Thymus (tissue), 11 donors: Measurements from ENCODE around the gene GBGT1. TPM values are rescaled to one million over a fixed set of nuclear protein-coding genes. Genes with fewer than 3 reads are reported as not detected.

Experiments
- DNase-seq, 9 donors: peaks; one replicate each; pipeline ENCODE4 v3.0.0-alpha.2; 2013; ENCODE audit warnings: low spot score in 9 of 9, low read depth in 6 of 9, missing footprints in 1 of 9
- H3K27ac ChIP-seq, 2 donors: one replicate each; pipeline ENCODE4 v1.5.1; 2013; ENCODE audit warnings: control low read depth in 1 of 2, low read depth in 1 of 2, low read length in 1 of 2, mild to moderate bottlenecking in 1 of 2, moderate library complexity in 1 of 2
- H3K27me3 ChIP-seq, 2 donors: one replicate each; pipeline ENCODE4 v1.5.1; 2013; ENCODE audit warnings: low read length in 1 of 2; ENCODE audit not compliant: control insufficient read depth in 2 of 2, insufficient read depth in 1 of 2
- H3K36me3 ChIP-seq, 2 donors: one replicate each; pipeline ENCODE4 v1.5.1; 2013; ENCODE audit warnings: low read length in 1 of 2, mild to moderate bottlenecking in 1 of 2, moderate library complexity in 1 of 2; ENCODE audit not compliant: control insufficient read depth in 2 of 2, insufficient read depth in 2 of 2
- H3K4me1 ChIP-seq, 2 donors: one replicate each; pipeline ENCODE4 v1.5.1; 2013; ENCODE audit warnings: low read length in 2 of 2; ENCODE audit not compliant: control insufficient read depth in 2 of 2, insufficient read depth in 2 of 2
- H3K4me3 ChIP-seq, 2 donors: one replicate each; pipeline ENCODE4 v1.5.1; 2013; ENCODE audit warnings: low read length in 2 of 2, control low read depth in 1 of 2, mild to moderate bottlenecking in 1 of 2
- H3K9me3 ChIP-seq, 2 donors: one replicate each; pipeline ENCODE4 v1.5.1; 2013; ENCODE audit warnings: low read length in 1 of 2, mild to moderate bottlenecking in 1 of 2; ENCODE audit not compliant: control insufficient read depth in 2 of 2, insufficient read depth in 1 of 2
- WGBS: extraction: QIAGEN DNeasy Blood & Tissue Kit; methylation state at CpG from one replicate; pipeline ENCODE4 v1.1.7; 2013; 5-methylcytosine and 5-hydroxymethylcytosine counted together
- polyA plus RNA-seq: library from polyadenylated mRNA; stranded (reverse); fragments of 200-250 nt; gene quantifications from one replicate; pipeline ENCODE4 v1.2.3, GENCODE V29; 2013
- total RNA-seq: library from RNA; stranded (reverse); fragments of 120-200 nt; gene quantifications from one replicate; pipeline ENCODE4 v1.2.4, GENCODE V29; 2013
- donor health status: healthy.

The GBGT1 gene
- total and polyA plus RNA-seq, 2 donors, result 3.0 to 5.3 TPM

GRCh38 chr9:133108794-133109641 lies 54.7 kb downstream of the GBGT1 start:
- H3K4me3 ChIP-seq, result no peak overlapping the region
- DNase-seq, result no peak
- peaks cover 12 to 22% of the 10 kb centered on the region in 2 donors for H3K4me1 ChIP-seq
- H3K27ac ChIP-seq, result no peak overlapping the region
- peaks cover 51 to 54% of the 10 kb centered on the region in 2 donors for H3K36me3 ChIP-seq
- no peaks in the 10 kb centered on the region for H3K27me3 ChIP-seq
- no peaks in the 10 kb centered on the region for H3K9me3 ChIP-seq
- 98% methylated on average over 19 of the region's 19 CpGs for WGBS

- Histone ChIP-seq H3K9me3 (no peaks in the 10 kb centered on the region), H3K27ac (no peak overlapping the region), H3K36me3 (peaks cover 58 to 60% of the 10 kb centered on the region in 2 donors), H3K4me3 (no peak overlapping the region), H3K27me3 (no peaks in the 10 kb centered on the region), H3K4me1 (peaks cover 6 to 14% of the 10 kb centered on the region in 2 donors)
- 97% methylated on average over 18 of the region's 18 CpGs for WGBS
- DNase-seq, result no peak
These were observed 55.5 kb downstream of the GBGT1 start for GRCh38 chr9:133107961-133108793.

GRCh38 chr9:133107245-133107722 lies 56.4 kb downstream of the GBGT1 start:
- Histone ChIP-seq H3K4me3 (no peak overlapping the region), H3K36me3 (peaks cover 65 to 67% of the 10 kb centered on the region in 2 donors), H3K9me3 (no peaks in the 10 kb centered on the region), H3K27me3 (no peaks in the 10 kb centered on the region), H3K4me1 (peaks cover under 1 to 5% of the 10 kb centered on the region in 2 donors), H3K27ac (no peak overlapping the region)
- WGBS, result 93% methylated on average over 13 of the region's 13 CpGs
- DNase-seq, result no peak

GRCh38 chr9:133106511-133107244 lies 57.0 kb downstream of the GBGT1 start:
- Histone ChIP-seq H3K27me3 (no peaks in the 10 kb centered on the region), H3K36me3 (peaks cover 66 to 71% of the 10 kb centered on the region in 2 donors), H3K9me3 (no peaks in the 10 kb centered on the region), H3K4me3 (no peak overlapping the region), H3K27ac (no peak overlapping the region), H3K4me1 (peaks cover 0 to under 1% of the 10 kb centered on the region in 2 donors)
- WGBS, result 99% methylated on average over 17 of the region's 17 CpGs
- DNase-seq, result no peak

- Histone ChIP-seq H3K36me3 (peaks cover 79 to 81% of the 10 kb centered on the region in 2 donors), H3K27ac (no peak overlapping the region), H3K4me3 (no peak overlapping the region), H3K27me3 (no peaks in the 10 kb centered on the region), H3K4me1 (no peaks in the 10 kb centered on the region), H3K9me3 (no peaks in the 10 kb centered on the region)
- DNase-seq, result no peak
- over 99% methylated on average over 7 of the region's 7 CpGs for WGBS
These were observed 58.3 kb downstream of the GBGT1 start for GRCh38 chr9:133105461-133105770.

- DNase-seq, result no peak
- Histone ChIP-seq H3K4me1 (no peaks in the 10 kb centered on the region), H3K27ac (no peak overlapping the region), H3K4me3 (no peak overlapping the region), H3K9me3 (no peaks in the 10 kb centered on the region), H3K36me3 (peaks cover 79 to 81% of the 10 kb centered on the region in 2 donors), H3K27me3 (no peaks in the 10 kb centered on the region)
- 91% methylated on average over 15 of the region's 15 CpGs for WGBS
These were observed 58.8 kb downstream of the GBGT1 start for GRCh38 chr9:133104718-133105460.

- Histone ChIP-seq H3K27ac (no peak overlapping the region), H3K4me1 (no peaks in the 10 kb centered on the region), H3K36me3 (peaks cover 75 to 78% of the 10 kb centered on the region in 2 donors), H3K27me3 (no peaks in the 10 kb centered on the region), H3K4me3 (no peak overlapping the region), H3K9me3 (no peaks in the 10 kb centered on the region)
- no peak for DNase-seq
- 95% methylated on average over 12 of the region's 12 CpGs for WGBS
These were observed 59.7 kb downstream of the GBGT1 start for GRCh38 chr9:133103987-133104505.
